Activated CD8-positive, alpha-beta memory T cell treated with anti-CD3 and anti-CD28 coated beads for 4 hours (primary cell): ENCODE measurements around the gene ACADVL.
A peak's percentile ranks its signal among the peaks of the same experiment; 100 is the strongest.

Source experiments
- DNase-seq, 2 donors: peaks; one replicate each; pipeline ENCODE4 v3.0.0-alpha.2; 2020; ENCODE audit warnings: low read depth in 2 of 2

ACADVL gene

GRCh38 chr17:7191571-7192270 is 28.0 kb upstream of the ACADVL start:
- DNase-seq: no peak

GRCh38 chr17:7192271-7192937 is 27.3 kb upstream of the ACADVL start:
- DNase-seq: no peak

DNA sequence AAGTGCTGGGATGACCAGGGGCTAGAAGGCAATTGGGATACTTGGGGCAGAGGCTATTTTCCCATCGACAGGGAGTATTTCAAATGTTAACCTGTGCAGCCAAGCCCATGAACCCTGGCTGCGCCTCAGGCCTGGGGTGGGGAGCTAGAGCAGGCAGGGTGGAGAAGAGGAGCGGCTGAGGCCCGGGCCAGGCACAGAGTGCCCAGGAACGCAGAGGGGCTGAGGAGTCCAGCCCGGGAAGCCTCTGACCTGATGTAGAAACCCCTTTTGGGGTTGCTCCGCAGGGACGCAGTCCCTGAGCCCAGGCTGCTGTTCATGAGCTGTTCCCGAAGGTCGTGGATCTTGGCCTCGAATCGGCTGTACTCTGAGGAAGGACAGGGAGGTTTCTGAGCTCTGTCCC is 23.8 kb upstream of the ACADVL start:
- no peak for DNase-seq

GRCh38 chr17:7196651-7197401 is 22.9 kb upstream of the ACADVL start:
- DNase-seq: no peak

DNA sequence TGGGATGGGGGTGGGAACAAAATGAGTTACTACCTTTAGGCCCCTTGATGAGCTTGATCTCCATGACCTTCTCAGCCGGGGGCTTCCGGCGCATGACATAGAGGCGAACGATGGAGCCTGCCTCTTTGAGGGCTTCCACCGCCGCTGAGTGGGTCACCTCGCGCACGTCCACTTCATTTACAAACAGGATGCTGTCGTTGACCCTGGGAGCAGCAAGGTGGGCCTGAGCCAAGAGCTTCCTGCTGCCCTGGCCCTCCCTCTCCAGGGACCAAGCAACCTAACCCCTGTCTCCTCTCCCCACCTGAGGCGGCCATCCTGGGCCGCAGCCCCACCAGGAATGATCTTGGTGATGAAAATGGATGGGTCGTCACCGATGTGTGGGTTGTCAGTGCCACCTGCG is 16.3 kb upstream of the ACADVL start:
- DNase-seq: no peak

DNA sequence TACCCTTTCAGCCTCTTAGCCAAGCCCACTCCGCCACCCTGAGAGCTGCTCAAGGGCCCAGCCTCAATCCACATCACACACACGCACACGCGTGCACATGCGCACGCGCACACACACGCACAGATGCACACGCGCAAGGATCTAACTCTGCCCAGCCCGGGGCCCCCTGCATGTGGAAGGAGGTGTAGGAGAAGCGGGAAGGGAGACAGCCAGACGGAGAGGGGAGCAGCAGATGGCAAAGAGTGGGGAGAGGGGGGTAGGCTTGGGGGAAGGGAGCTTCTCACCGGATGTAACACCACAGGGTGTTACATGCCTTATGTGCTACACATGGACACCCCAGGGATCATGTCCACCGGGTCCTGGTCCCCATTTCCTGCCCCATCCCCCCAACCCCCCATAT is 15.4 kb upstream of the ACADVL start:
- no peak for DNase-seq

GRCh38 chr17:7204828-7205461 is 14.8 kb upstream of the ACADVL start:
- peak; percentile 85 to 88 for DNase-seq

- DNase-seq: no peak
Measured at GRCh38 chr17:7205561-7205960, 14.2 kb upstream of the ACADVL start.

DNA sequence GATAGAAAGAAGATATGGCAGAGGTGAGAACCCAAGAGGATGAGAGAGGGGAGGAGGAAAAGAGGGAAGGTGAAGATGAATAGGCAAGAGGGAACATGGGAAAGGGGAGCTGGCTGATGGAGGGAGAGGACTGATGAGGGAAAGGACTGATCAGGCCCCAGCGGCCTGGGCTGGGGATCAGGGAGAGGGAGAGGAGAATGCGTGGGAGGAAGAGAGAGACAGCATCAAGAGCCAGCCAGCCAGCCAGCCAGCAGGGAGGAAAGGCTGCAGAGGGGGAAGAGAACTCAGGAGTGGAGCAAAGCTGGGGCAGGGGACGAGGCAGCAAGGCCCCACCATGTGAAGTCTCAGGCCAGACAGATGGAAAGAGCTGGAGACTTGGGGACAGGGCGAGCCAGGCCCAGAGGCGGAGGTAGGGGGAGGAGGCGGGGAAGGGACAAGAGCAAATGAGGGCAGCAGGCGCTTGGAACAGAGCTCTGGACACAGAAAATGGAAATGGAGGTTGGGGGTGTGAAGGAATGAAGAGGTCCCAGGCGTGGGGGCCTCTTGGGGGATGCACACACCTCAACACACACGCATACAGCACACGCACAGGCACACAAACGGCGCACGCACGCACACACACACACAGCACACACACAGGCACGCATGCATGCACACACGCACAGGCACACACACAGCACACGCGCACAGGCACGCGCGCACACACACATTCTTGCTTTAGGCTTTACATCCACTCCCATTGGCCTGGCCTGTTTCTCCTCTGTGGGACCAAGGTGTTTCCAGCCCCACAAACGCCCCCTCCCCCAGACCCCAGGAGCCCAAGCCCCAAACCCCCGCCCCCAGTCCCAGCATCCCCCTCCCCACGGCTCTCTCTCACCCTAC is 12.4 kb upstream of the ACADVL start:
- no peak for DNase-seq

DNA sequence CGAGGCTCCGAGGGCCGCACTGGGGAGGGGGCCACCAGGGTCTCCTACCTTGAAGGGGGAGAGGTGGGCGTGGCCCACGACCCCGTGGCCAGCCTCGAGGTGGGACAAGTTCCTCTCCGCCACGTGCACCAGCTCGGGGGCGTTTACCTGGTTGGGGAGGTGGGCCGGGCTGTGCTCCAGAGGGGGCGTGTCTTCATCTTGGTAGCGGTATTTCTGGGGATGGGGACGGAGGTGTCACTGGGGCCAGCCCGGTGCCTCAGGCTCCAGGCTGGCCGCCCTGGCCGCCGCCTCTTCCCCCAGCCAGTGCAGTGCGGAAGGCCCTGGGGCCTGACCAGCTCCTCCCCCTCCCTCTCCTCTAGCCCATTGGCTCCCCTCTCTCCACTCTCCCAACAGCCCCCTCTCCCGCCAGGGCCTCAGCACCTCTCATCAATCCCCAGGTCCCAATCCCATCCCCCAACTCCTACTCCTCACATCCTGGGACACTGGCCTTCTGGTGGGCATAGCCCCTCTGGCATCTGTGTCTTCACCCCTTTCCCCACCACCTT is 11.6 kb upstream of the ACADVL start:
- DNase-seq: no peak

- no peak for DNase-seq
Measured at GRCh38 chr17:7208754-7209460, 10.8 kb upstream of the ACADVL start.

DNA sequence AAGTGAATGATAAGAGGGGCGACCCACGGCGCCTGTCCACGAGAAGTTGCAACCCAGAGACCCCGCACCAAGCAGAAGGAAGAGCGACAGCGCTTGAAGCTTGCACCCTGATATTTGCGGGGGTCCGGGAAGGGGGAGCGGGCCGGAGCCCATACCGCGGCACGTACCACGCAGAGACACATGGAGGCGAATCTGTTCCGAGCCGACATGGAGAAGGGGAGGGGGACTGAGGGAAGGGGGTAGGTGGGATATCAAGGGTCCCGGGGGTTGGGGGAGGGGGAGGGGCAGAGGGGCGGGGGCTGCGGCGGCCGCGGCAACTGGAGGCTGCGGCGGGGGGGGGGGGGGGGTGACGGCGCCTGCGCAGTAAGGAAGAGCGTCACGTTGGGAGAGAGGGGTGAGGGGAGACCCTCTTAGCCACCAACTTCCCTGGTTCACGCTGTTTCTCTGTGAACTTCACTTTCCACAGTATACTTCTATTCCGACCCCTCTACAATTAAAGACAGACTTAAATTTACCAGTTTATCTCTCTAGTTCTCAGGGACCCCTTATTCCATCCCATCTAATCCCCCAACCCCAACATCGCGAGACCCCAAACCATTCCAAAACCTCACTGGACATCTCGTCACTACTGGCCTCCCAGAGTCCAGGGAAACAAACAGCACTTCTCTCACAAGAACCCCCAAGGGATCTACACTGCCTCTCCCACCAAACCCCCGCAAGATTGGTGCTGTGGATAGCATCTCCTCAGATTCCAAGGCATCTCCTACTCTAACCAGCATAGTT is 8.1 kb upstream of the ACADVL start:
- DNase-seq: no peak

DNA sequence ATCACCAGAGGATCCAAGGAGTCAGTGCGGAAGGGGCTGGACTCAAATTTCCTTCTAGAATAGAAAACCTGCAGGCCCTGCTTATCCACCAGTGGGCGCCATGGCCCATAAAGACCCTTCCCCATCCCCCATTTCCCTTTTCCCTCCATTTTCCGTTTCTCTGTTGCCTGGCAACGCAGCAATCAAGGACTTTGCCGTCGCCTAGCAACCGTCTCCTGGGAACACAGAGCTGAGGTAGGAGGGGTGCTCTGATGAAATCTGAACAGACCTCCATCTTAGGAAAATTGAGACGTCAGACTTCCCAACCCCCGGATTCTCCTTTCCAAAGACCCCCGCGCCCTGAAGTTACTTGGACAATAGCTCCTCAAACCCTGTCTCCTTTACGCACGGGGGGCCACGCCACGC is 5.8 kb upstream of the ACADVL start:
- peak in 1 of 2 donors; percentile 20 for DNase-seq

- DNase-seq: peak; percentile 95 to 98
Measured at GRCh38 chr17:7214300-7215135, 5.2 kb upstream of the ACADVL start.

- no peak for DNase-seq
Measured at GRCh38 chr17:7215136-7215638, 4.6 kb upstream of the ACADVL start.

DNA sequence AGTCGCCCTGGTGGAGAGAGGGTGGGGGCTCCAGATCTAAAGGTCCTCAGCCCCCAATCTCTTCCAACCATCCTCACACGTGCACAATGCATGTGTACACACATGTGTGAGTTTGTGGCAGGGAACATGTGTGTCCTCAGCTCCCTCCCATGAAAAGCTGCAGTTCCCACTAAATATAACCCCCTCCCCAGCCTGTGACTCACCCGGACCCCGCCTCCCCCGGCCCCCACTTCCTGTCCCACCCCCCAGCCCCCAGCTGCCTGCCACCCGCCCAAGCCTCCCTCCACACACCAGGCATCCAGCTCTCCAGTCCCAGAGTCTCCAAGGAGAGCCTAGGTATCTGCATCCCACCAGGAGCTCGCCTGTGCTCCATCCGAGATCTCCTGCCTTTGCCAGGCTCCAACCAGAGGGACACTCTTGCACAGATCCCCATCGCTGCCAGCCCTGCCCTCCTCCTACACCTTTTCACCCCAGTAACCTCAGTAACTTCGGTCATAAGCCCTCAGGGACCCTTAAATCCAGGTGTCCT is 4.0 kb upstream of the ACADVL start:
- DNase-seq: no peak

DNA sequence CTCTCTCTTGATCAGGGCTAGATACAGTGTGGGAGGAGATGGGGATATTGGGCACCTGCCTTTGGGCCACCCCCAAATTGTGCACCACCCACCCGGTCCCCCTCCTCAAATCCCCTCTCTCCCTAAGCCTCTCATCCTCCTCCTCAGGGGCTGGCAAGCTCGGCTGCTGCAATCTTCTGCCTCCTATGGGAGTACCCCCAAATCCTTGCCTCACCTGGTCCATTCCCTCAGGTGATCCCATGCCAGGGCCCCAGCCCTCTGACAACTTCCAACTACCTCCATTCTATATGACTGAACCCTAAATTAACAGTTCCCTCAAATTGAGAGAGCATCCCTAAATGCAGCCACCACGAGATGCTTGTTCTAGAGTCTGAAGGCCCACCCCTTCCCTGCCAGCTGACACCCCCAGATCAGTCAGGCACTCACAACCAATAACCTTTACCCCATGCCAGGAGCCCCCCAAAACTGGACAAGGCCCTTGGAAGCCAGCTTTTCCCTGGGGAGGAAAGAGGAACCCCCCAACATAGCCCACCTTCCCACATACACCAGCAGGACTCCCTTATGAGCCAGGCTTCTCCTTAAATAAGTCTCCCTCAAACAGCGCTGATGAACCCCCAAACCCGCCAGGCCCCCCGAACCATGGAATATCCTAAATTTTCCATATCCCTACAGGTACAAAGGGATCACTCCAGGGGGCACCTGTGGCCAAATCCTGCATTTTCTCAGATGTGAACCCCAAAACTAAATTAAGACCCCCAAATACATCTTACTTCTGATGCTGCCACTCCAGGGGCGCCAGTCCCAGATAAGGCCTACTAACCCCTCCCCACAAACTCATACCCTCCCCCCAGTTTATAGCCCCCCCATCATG is 3.3 kb upstream of the ACADVL start:
- DNase-seq: no peak
